Stimulated activated CD4-positive, alpha-beta T cell treated with anti-CD3 and anti-CD28 coated beads, Interleukin-4, amount 100 ng/mL, for 1 hour (primary cell): ENCODE results near the gene CORT.

Experiments used
- DNase-seq: peaks from one replicate; pipeline ENCODE4 v3.0.0-alpha.2; 2020

CORT gene

GRCh38 chr1:10479296-10479695 is 29.5 kb downstream of the CORT start:
- no peak for DNase-seq

GRCh38 chr1:10480614-10481013 is 30.8 kb downstream of the CORT start:
- no peak for DNase-seq

GRCh38 chr1:10484521-10484920 is 34.7 kb downstream of the CORT start:
- no peak for DNase-seq

- no peak for DNase-seq
These were observed 39.6 kb downstream of the CORT start for GRCh38 chr1:10489291-10490055.

GRCh38 chr1:10490286-10490970 is 40.6 kb downstream of the CORT start:
- DNase-seq: no peak

- no peak for DNase-seq
These were observed 44.6 kb downstream of the CORT start for GRCh38 chr1:10494418-10494753.

GRCh38 chr1:10494754-10495474 is 45.1 kb downstream of the CORT start:
- DNase-seq: peak; percentile 79

GRCh38 chr1:10495475-10495817 is 45.6 kb downstream of the CORT start:
- DNase-seq: no peak

GRCh38 chr1:10495952-10496351 is 46.1 kb downstream of the CORT start:
- DNase-seq: peak; percentile 19

GRCh38 chr1:10497109-10497508 is 47.3 kb downstream of the CORT start:
- DNase-seq: no peak

GRCh38 chr1:10498231-10498630 is 48.4 kb downstream of the CORT start:
- DNase-seq: no peak
